HG03066 (cell line): ENCODE data around the gene GPR149.

Experiments
- ATAC-seq: cut with Tn5 transposase; IDR thresholded peaks from one replicate; pipeline ENCODE4 v1.9.1; 2021; ENCODE audit warnings: low read depth; ENCODE audit not compliant: unreplicated experiment

Gene GPR149

DNA sequence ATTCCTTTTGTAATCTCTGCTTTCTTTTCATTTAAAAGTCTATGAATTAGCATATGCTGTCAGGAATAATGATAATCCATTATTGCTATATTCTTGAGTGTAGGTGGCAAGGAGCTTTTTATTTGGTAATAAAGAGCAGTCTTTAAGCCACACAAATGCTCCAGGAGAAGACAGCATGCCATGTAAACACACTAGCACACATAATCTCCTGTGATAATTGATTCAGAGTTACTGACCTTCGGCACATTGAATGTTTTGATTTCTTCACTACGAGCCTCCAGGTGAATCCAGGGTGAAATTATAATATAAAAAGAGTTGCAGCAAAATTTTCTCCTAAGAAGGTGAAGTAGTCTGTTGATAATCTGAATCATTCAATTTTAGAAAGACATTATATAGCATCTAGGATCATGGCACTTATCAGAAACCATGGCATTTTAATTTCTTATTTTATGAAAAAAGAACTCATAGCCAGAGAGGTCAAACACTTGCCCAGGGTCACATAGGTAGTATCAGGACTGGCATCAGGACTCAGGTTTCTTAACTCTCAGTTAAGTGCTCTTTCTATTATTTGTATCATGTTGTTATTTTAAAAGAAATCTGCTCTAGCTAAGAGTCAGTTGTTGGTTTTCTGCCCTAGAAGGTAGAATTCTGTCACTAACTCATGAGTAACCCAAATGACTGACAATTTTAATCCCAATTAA, 84.4 kb downstream of the GPR149 start:
- ATAC-seq = no peak

DNA sequence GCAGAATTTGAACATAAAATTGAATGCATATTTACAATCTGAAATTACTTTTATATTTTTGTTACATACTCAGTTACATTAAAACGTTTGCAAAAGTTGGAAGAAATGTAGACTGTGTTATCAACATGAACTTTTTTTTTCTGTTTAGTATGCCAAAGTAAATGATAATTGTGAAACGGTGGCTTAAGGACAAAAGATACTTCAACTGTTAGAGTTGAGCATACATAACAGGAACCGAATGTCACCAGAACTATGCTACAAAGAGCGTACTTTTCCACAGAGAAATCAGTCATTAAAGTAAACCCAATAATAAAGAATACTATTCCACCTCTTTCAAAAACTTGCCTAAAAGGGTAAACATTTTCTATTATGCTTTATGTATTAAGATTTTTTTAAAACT, 91.4 kb downstream of the GPR149 start:
- no peak for ATAC-seq

DNA sequence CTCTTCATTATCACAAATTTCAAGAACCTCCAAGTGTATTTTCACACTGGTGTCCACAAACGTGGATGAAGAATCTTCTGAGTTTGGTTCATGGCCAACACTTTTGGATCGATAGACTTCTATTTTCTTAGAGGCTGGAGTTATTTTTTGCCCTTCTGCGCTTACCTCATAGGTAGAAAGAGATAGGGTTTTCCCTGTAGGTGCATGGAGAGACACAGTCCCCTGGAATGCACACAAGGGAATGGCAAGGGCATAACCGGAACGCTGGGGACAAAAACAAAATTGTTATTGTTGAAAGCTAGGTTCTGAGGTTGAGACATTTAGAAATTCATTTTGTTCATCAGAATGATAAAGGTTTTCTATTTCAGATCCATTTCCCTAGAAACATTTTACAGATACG, 92.0 kb downstream of the GPR149 start:
- ATAC-seq = no peak

DNA sequence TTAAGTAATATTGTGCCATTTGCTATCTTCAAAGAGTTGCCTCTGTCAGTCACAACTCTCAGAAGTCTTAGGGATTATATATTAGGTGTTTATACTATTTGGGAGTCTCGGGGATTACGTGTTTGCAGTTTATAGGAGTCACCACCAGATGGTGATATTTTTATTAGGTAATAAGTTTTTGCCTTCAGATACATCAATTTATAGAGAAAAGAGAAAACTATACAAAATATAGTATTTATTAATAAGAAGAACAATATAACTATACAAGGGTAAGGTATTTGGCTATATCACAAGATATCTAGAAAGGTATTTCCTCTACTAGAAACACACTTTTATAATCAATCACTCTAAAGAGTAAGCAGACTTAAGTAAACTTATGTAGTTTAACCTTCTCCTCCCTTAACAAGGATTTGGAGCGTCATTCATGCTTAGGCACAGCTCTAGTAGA, 95.0 kb downstream of the GPR149 start:
- ATAC-seq = no peak

DNA sequence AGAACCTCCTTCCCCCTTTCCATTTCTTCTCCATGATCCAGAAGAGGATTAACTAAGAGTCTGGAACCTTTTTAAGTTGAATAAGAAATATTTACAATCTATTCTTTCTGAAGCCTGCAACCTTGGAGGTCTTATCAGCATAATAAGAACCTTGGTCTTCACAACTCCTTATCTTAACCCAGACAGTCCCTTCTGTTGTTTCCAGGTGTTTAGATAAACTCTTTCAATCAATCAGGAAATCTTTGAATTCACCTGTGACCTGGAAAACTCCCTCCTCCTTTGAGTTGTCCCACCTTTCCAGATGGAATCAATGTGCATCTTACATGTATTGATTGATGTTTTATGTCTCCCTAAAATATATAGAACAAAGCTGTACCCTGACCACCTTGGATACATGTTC, 102.1 kb downstream of the GPR149 start:
- ATAC-seq = no peak

DNA sequence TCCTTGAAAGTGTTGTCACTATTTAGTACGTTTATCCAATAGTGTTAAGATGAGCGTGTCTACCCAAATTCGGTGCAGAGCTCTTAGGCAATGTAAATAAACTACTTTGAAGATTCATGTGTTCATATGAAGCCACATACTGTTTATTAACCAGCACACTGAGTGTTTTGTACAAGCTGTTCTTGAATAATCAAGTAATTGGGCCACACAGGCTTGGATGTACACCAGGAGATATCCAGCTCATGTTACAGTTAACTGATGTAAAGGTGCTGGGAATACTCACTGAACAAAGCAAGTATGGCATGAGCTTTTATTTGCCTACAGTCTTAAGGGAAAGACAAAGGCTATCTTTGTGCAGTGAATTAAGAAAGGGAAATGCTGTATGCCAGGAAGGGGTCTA, 105.1 kb downstream of the GPR149 start:
- ATAC-seq = no peak

DNA sequence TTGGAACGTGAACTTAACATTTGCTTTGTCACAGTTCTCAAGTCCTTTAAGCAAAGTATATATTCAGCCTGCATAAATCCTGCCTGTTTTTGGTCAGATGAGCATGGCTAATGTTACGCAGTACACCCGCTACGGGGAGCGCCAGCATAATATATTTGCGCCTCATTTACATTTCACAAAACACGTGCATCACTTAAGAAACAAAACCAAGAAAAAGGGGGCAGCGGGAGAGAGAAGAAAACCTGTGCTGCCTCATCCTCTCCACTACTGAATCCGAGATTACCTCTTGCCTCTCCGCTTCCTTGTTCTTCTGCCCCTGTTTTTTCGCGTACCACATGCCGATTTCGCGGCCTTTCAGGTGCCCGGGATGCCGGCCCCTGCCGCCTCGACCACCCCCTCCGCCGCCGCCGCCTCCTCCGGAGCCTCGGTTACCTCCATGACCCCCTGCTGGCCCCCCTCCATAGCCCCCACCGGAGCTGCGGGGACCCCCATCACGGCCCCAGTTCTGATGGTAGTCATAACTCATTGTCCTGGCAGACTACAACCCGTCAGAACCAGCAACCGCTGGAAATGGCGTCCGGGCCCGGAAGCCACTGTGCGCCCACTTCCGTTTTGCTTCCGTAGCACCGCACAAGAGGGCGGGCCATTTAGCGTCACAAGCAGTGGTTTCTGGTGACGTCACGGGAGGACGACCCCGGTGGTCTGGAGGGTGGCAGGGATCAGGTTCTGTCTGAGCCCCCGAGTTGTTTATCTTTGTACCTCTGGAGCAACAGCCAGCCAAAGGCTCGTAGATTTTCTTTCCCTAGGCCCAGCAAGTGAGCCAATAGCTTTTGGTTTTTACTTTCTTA, 105.9 kb downstream of the GPR149 start, which contains the start of gene DHX36:
DHX36 (minus strand) TSS at position 597 of the 848 bp plus-strand sequence; CDS start at position 526, 71 bp downstream.
- ATAC-seq = peak; percentile 91

DNA sequence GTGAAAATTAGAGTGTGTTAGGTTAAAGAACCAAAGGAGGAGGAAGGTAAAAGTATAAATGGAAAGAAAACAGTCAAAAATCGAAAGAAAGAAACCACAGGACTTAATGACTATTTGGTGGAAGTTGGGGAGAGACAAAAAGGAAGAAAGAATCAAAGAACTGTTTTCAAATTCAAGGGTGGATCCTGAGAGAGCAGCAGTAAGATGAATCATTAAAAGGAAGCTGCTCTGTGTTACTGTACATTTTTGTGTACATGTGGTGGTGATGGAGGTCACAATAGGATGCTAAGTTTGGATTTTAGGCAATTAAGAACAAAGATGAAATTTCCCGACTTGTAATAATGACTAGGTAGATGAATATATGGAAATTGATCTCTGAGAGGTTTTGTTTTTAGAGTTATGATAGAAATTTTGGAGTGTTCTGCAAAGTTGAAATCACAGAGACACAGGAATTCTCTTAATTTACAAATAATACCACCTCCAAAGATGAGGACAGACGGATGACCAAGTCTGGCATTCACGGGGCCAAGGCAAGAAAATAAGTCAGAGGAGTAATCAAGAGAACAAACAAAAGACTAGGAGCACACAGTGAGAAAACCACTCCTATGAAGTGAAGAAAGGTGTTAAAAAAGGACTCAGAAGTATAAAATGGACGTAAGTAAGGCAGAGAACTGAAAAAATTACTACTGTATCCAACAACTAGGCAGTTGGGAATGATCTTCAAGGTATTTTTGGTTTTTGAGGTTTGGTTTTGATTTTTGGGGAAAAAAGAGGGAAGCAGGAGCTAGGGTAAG, 112.8 kb downstream of the GPR149 start:
- ATAC-seq = no peak

DNA sequence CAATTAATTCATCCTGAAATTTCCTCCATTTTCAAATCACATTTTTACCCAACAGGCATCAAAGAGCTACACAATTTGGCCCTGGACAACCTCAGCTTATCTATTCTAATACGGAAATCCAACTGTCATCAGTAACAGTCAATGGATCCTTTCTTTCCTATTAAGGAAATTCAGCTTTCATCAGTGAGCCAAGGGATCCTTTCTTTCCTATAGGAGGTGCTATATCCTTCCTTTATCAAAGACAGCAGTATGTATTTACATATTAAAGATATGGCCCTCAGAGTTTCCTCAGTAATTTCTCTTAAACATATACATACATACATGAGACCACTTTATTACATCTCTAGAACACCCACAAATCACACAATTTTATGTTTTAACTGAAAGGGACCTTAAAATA, 115.8 kb downstream of the GPR149 start:
- ATAC-seq = no peak

DNA sequence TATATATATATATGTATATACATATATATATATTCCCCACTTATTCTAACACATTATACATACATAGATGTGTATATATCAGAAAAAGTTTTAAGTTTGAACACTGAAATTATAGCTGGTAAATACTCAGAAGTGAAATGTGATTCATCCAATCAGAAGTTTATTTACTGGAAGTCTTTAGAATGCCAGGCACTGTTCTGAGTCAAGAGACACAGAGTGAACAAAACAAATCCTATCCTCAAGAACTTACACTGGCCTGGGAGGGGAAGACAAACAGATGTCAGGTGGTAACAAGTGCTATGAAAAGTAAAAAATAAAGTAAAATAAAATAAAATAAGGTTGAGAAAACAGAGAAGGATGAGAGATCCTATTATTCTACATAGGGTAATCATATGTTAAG, 119.2 kb downstream of the GPR149 start:
- ATAC-seq = no peak

DNA sequence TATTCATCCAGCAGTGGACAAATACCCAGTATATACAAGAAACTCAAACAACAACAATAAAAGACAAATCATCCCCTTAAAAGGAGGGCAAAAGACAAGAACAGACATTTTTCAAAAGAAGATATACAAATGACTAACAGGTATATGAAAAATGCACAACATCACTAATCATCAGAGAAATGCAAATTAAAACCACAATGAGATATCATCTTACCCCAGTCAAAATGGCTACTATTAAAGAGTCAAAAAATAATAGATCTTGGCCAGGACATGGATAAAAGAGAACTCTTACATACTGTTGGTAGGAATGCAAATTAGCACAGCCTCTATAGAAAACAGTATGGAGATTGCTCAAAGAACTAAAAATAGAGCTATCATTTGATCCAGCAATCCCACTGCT, 122.6 kb downstream of the GPR149 start:
- no peak for ATAC-seq

DNA sequence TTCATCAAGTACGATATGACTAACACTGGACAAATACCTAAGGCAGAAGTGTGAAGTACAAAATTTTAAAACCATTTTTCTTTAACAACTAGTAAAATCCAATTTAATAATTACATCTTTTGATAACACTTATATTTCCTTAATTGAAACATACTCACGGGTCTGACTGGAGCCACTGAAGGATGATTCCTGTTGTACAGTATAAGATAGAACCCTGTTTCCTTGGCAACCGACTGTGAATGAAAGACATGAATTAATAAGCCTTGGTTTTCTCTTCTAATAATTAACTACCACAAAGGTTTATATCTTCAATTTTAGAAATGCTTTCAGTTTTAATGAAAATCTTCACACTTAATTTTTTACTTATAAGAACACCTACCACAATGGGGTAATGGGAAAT, 125.1 kb downstream of the GPR149 start:
- no peak for ATAC-seq

DNA sequence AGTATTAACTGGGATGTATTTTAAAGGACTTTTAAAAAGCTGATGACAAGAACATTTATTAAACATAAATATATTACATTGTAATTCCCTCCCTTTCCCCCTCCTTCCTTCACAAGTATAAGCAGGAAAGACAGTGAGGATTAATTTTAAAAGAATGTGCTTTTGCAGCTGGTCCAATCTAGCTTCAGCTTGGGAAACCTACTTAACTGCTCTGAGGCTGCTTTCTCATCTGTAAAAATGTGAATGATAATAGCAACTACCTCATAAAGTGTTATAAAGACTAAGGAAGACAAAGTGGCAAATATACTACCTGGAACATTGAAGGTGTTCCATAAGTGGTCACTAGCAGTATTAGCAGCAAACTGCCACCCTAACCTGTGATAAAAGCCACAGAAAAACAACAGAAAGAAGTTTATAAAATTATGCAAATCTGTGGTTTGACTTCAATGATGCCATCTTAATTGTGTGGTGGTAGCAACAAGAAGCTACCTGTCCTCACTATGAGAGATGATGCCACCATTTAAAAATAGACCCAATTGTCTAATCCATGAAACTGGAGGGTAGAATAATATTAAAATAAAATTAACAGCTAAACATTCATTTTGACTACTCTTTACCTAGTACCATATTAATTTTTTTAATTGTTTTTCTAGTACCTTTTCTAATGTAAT, 125.7 kb downstream of the GPR149 start:
- ATAC-seq = no peak

DNA sequence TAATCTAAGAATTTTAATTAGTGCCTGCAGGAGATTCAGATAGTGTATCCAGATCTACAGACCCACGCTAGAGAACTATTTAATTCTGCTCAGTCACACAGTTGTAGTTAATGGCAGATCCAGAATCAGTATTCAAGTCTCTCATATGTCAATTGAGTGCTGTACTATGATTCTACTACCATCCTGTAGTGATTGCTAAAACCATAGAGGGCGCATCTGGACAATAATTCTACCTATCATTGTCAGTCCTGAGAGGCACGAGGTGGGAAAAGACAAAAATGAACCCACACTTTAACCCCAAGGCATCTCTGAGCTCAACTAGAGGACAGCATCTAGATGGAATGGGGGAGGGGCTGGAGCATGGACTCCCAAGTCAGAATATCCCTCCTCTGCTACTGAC, 128.4 kb downstream of the GPR149 start:
- ATAC-seq = no peak

DNA sequence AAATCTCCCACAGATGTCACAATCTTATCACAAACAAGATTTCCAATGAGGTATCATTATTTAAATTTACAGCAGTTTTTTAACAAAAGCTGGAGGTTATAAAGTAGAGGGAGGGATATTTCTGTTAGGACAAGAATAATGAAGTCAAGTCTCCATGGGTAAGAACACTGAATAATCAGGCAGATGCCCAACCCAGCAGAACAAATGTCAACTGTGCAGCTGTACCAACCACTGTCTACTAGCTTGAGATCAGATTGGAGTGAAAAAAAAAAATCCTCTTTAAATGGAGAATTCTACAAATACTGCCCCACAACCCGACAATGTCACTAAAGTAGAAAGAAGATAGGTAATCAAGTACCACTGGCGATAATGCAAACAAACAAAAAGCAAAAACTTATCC, 136.0 kb downstream of the GPR149 start:
- ATAC-seq = no peak

DNA sequence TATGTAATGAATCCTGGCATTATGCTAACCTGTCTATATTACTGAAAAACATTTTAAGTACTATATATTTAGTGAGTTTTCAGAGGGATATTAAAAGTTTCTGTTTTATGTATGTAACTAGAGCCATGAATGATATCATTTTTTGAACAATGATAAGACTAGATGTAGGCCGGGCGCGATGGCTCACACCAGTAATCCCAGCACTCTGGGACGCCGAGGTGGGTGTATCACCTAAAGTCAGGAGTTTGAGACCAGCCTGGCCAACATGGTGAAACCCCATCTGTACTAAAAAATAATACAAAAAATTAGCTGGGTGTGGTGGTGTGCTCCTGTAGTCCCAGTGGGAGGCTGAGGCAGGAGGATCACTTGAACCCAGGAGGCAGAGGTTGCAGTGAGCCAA, 139.8 kb downstream of the GPR149 start:
- no peak for ATAC-seq
